ENCODE measurements around the gene LGR5. TPM values are rescaled to one million over a fixed set of nuclear protein-coding genes. Genes with fewer than 3 reads are reported as not detected.
A peak's percentile ranks its signal among the peaks of the same experiment; 100 is the strongest.

Gene LGR5
- total and polyA plus RNA-seq, 2 of the 13 experiments (the other 11 are each of a cell fraction or from before 2014, with no cell fraction given), result 37.0 to 121 TPM

- TF ChIP-seq FOXP1 (IDR thresholded peaks at IDR 0.05), result no peak
- peak; percentile 89 for TF ChIP-seq FOXP1 (CRISPR knock-in tag; IDR thresholded peaks at IDR 0.05)
- peak; percentile 62; the same call in 1 of the 2 replicates for TF ChIP-seq ERF (CRISPR knock-in tag; IDR thresholded peaks at IDR 0.05)
- peak; percentile 45; the same call in 1 of the 2 replicates for TF ChIP-seq SP4 (CRISPR knock-in tag; IDR thresholded peaks at IDR 0.05)
- no peak for TF ChIP-seq THAP8 (CRISPR knock-in tag; IDR thresholded peaks at IDR 0.05; ENCODE audit: borderline replicate concordance)
- peak; percentile 54; the same call in 1 of the 2 replicates for TF ChIP-seq HNF1B (CRISPR knock-in tag; IDR thresholded peaks at IDR 0.05)
- no peak for TF ChIP-seq ZNF451 (CRISPR knock-in tag; IDR thresholded peaks at IDR 0.05)
- TF ChIP-seq AKNA (CRISPR knock-in tag; IDR thresholded peaks at IDR 0.05; ENCODE audit: borderline replicate concordance), result no peak
- TF ChIP-seq CC2D1A (CRISPR knock-in tag; IDR thresholded peaks at IDR 0.05), result no peak
- no peak for TF ChIP-seq PAF1 (CRISPR knock-in tag; IDR thresholded peaks at IDR 0.05)
- TF ChIP-seq KLF16 (CRISPR knock-in tag; IDR thresholded peaks at IDR 0.05), result peak in 1 of 2 experiments; percentile 88; a peak in 2 of 4 replicates
- no peak for TF ChIP-seq NR1H2 (CRISPR knock-in tag; IDR thresholded peaks at IDR 0.05; ENCODE audit: borderline replicate concordance, low read depth)
- TF ChIP-seq ZBTB33 (CRISPR knock-in tag; IDR thresholded peaks at IDR 0.05), result no peak
- peak; percentile 63; the same call in 1 of the 2 replicates for TF ChIP-seq MLX (CRISPR knock-in tag; IDR thresholded peaks at IDR 0.05)
- TF ChIP-seq GATAD1 (CRISPR knock-in tag; IDR thresholded peaks at IDR 0.05), result peak; percentile 63
- TF ChIP-seq SYNCRIP (IDR thresholded peaks at IDR 0.05; ENCODE audit: insufficient read depth, low read depth, low read length), result no peak
- no peak; the same call in 1 of the 2 replicates for TF ChIP-seq ZNF44 (CRISPR knock-in tag; IDR thresholded peaks at IDR 0.05)
- TF ChIP-seq ZBTB20 (CRISPR knock-in tag; IDR thresholded peaks at IDR 0.05; ENCODE audit: borderline replicate concordance, low read depth), result no peak; the same call in 1 of the 2 replicates
- TF ChIP-seq ZNF546 (CRISPR knock-in tag; conservative IDR thresholded peaks at IDR 0.05), result no peak
- TF ChIP-seq KLF13 (CRISPR knock-in tag; IDR thresholded peaks at IDR 0.05), result no peak
- TF ChIP-seq ZSCAN30 (CRISPR knock-in tag; IDR thresholded peaks at IDR 0.05), result no peak; the same call in 1 of the 2 replicates
Observed at GRCh38 chr12:71536939-71537622, 97.5 kb downstream of the LGR5 start (continued).
